HepG2 (cell line): ENCODE results near the gene TM4SF5. TPM values are rescaled to one million over a fixed set of nuclear protein-coding genes. Genes with fewer than 3 reads are reported as not detected.

Experiments used
- ASH2L ChIP-seq: fragments of 300-600, 200-600 bp; sonication (generic); IDR thresholded peaks from 2 replicates; pipeline ENCODE4 v1.7.0; 2017; ENCODE audit warnings: low read depth, mild to moderate bottlenecking, moderate library complexity, mixed read lengths, low read length; ENCODE audit not compliant: insufficient read length
- GATAD1 ChIP-seq: IDR thresholded peaks from 2 replicates; pipeline ENCODE4 v1.6.1; 2016; ENCODE audit warnings: missing genetic modification reagents, missing compliant biosample characterization
- HCFC1 ChIP-seq: fragments of 150-350 bp; IDR thresholded peaks from 2 replicates; pipeline ENCODE4 v1.6.1; 2014; ENCODE audit warnings: low read depth, low read length
- JUN ChIP-seq: sonication (generic); formaldehyde crosslinking; IDR thresholded peaks from 2 replicates; pipeline ENCODE4 v1.4.0; 2020; ENCODE audit warnings: mild to moderate bottlenecking, missing genetic modification reagents
- PAXIP1 ChIP-seq: sonication (generic); formaldehyde crosslinking; conservative IDR thresholded peaks from 2 replicates; pipeline ENCODE4 v1.4.0; 2020; ENCODE audit warnings: mild to moderate bottlenecking, missing genetic modification reagents, moderate library complexity
- PHF20 ChIP-seq: sonication (generic); formaldehyde crosslinking; IDR thresholded peaks from 2 replicates; pipeline ENCODE4 v1.5.0; 2020; ENCODE audit warnings: mild to moderate bottlenecking, missing genetic modification reagents
- POLR2AphosphoS5 ChIP-seq: IDR thresholded peaks from 2 replicates; pipeline ENCODE4 v1.6.1; 2012; ENCODE audit warnings: low read depth, low read length
- YY1 ChIP-seq: IDR thresholded peaks from 2 replicates; pipeline ENCODE4 v1.6.1; 2011; ENCODE audit warnings: low read length, low read depth, moderate library complexity, mild to moderate bottlenecking; ENCODE audit not compliant: insufficient read depth, insufficient replicate concordance
- ZBTB43 ChIP-seq: sonication (generic); formaldehyde crosslinking; conservative IDR thresholded peaks from 2 replicates; pipeline ENCODE4 v1.4.0; 2020; ENCODE audit warnings: missing genetic modification reagents
- ZNF12 ChIP-seq: sonication (generic); formaldehyde crosslinking; IDR thresholded peaks from 2 replicates; pipeline ENCODE4 v1.5.0; 2020; ENCODE audit warnings: missing genetic modification reagents
- polyA plus RNA-seq, 8 experiments: library from polyadenylated mRNA; depleted of rRNA in 3 of 8; stranded (reverse) in 7 of 8; unstranded in 1 of 8; fragments of >200 nt; fragmentation: Illumina TruSeq in 4 of 8; extraction: Trizol in 4 of 8; gene quantifications; 2 replicates each; pipeline versions ENCODE4 v1.2.1 to v1.2.3, GENCODE V29; 2011 to 2016; ENCODE audit warnings: low read depth in 4 of 8, missing spikeins in 1 of 8, mixed read lengths in 1 of 8; ENCODE audit not compliant: insufficient read depth in 1 of 8
- total RNA-seq, 5 experiments: library from RNA; depleted of rRNA; stranded (reverse); fragments of >200 nt; fragmentation: Illumina TruSeq; extraction: Trizol; gene quantifications; 2 replicates each; pipeline ENCODE4 v1.2.3, GENCODE V29; 2016; ENCODE audit warnings: low read depth in 1 of 5
- TF ChIP-seq, protein P1 (sequence below), 2 experiments: sonication (generic) in 1 of 2; formaldehyde crosslinking in 1 of 2; IDR thresholded peaks; 2 replicates each; pipeline versions ENCODE4 v1.6.1 to v1.9.0; 2014 to 2022; ENCODE audit warnings: antibody characterized with exemption in 1 of 2, borderline replicate concordance in 1 of 2, inconsistent platforms in 1 of 2, low read depth in 1 of 2, missing genetic modification reagents in 1 of 2
- TF ChIP-seq, protein P2 (sequence below): IDR thresholded peaks from 2 replicates; pipeline ENCODE4 v1.4.0; 2020; ENCODE audit warnings: mild to moderate bottlenecking, missing genetic modification reagents

Gene TM4SF5
- total and polyA plus RNA-seq, 2 of the 13 experiments (the other 11 are each of a cell fraction or from before 2014, with no cell fraction given) = 30.1 to 126 TPM

GRCh38 chr17:4788807-4789700 lies 17.4 kb downstream of the TM4SF5 start, which contains the start of gene GLTPD2 (continued):
- TF ChIP-seq PAXIP1 (peak; percentile 92), JUN (CRISPR knock-in tag) (no peak), ASH2L (no peak), YY1 (peak; percentile 68), ZNF12 (no peak; the same call in 1 of the 2 replicates), GATAD1 (CRISPR knock-in tag) (no peak; the same call in 1 of the 2 replicates), PHF20 (CRISPR knock-in tag) (peak; percentile 47; the same call in 1 of the 2 replicates), ZBTB43 (no peak), HCFC1 (no peak), POLR2AphosphoS5 (peak; percentile 91)
- TF ChIP-seq, protein P1, sequence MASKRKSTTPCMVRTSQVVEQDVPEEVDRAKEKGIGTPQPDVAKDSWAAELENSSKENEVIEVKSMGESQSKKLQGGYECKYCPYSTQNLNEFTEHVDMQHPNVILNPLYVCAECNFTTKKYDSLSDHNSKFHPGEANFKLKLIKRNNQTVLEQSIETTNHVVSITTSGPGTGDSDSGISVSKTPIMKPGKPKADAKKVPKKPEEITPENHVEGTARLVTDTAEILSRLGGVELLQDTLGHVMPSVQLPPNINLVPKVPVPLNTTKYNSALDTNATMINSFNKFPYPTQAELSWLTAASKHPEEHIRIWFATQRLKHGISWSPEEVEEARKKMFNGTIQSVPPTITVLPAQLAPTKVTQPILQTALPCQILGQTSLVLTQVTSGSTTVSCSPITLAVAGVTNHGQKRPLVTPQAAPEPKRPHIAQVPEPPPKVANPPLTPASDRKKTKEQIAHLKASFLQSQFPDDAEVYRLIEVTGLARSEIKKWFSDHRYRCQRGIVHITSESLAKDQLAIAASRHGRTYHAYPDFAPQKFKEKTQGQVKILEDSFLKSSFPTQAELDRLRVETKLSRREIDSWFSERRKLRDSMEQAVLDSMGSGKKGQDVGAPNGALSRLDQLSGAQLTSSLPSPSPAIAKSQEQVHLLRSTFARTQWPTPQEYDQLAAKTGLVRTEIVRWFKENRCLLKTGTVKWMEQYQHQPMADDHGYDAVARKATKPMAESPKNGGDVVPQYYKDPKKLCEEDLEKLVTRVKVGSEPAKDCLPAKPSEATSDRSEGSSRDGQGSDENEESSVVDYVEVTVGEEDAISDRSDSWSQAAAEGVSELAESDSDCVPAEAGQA (IDR thresholded peaks at IDR 0.05; ENCODE audit: low read depth) = no peak
- TF ChIP-seq, protein P1 (CRISPR knock-in tag; IDR thresholded peaks at IDR 0.05; ENCODE audit: borderline replicate concordance) = no peak
- TF ChIP-seq, protein P2, sequence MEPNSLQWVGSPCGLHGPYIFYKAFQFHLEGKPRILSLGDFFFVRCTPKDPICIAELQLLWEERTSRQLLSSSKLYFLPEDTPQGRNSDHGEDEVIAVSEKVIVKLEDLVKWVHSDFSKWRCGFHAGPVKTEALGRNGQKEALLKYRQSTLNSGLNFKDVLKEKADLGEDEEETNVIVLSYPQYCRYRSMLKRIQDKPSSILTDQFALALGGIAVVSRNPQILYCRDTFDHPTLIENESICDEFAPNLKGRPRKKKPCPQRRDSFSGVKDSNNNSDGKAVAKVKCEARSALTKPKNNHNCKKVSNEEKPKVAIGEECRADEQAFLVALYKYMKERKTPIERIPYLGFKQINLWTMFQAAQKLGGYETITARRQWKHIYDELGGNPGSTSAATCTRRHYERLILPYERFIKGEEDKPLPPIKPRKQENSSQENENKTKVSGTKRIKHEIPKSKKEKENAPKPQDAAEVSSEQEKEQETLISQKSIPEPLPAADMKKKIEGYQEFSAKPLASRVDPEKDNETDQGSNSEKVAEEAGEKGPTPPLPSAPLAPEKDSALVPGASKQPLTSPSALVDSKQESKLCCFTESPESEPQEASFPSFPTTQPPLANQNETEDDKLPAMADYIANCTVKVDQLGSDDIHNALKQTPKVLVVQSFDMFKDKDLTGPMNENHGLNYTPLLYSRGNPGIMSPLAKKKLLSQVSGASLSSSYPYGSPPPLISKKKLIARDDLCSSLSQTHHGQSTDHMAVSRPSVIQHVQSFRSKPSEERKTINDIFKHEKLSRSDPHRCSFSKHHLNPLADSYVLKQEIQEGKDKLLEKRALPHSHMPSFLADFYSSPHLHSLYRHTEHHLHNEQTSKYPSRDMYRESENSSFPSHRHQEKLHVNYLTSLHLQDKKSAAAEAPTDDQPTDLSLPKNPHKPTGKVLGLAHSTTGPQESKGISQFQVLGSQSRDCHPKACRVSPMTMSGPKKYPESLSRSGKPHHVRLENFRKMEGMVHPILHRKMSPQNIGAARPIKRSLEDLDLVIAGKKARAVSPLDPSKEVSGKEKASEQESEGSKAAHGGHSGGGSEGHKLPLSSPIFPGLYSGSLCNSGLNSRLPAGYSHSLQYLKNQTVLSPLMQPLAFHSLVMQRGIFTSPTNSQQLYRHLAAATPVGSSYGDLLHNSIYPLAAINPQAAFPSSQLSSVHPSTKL (CRISPR knock-in tag) = no peak
